ENCODE results near the gene CCDC6.
"Not testable (repeated sequence)": the region's sequence is repeated elsewhere in the genome, so short reads cannot be mapped to it uniquely, and the experiment has no call there.

The CCDC6 gene

DNA sequence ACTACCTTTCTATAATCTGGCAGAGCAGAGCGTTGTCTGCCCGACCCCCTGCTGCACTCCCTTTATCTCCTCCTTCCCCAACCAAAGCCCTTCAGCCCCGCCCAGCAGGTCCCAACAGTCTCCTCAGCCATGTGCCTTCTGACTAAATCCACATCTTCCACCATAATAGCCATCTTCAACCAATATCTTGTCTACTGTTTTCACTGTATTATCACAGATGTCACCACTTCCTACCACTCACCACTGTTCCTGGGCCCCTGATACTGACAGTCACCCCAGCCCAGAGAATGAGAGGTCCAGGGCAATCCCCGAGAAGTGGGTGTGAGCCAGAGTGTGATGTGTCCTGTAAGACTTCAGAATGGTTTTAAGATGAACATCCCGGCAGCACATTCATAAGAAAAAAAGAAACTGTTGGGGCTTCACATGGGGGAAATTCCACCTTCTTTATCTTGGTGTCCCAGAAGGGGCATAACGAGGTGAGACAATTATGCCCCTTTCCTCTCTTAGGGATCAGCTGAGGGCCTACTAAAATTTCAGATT, 25.3 kb downstream of the CCDC6 start:
- DNase-seq (ENCODE audit: low read depth), result no peak

DNA sequence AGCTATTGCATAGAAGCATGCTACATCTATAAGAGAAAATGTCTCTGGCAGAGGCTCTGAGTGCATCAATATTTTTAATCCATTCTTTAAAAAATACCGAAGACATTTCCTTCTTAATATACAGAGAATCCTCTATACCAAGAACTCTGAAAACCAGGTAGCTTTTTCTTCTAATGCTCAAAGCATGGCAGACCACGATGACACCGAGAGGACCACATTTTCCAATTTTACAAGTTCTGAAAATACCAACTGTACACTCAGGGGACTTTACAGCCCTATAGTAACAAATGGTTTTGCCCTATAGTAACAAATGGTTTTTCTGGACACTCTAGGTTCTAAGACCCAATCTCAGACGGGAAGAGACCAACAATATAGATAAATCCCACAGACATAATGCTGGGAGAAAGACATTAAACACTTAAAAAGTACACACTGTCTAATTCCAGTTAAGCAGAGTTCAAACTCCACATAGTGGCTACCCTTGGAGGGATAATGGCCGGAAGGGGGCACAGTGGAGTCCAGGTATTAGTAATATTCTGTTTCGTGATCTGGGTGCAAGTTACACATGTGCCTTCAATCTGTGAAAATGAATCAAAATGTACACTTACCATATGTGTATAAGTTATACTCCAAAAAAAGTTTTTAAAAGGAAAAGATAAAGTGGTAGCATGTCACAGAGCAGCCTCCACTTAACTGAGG, 26.2 kb downstream of the CCDC6 start:
- DNase-seq (ENCODE audit: low read depth), result no peak

DNA sequence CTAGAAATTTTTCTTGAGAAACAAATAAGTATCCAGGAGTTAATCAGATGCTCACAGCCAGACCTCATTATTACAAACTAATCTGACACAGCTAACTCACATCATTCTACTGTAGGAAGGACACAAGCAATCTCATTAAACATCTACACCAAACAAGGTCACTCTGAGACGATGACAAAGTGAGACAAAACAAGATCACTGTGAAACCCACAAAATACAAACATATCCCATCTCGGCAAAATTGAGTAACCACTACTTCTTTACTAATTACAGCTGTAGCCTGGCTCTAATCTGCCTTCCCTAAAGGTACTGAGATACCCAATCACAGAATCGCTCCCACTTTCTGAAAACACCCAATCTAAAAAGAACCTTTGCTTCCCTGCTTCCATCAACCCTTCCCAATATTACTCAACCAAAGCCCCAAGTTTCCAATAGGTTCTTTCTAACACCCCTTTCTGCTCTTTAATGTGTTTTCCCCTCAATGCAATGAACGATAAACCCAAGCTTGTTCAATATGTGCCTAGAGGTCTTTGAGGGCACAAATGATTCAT, 26.9 kb downstream of the CCDC6 start:
- no peak for DNase-seq (ENCODE audit: low read depth)

DNA sequence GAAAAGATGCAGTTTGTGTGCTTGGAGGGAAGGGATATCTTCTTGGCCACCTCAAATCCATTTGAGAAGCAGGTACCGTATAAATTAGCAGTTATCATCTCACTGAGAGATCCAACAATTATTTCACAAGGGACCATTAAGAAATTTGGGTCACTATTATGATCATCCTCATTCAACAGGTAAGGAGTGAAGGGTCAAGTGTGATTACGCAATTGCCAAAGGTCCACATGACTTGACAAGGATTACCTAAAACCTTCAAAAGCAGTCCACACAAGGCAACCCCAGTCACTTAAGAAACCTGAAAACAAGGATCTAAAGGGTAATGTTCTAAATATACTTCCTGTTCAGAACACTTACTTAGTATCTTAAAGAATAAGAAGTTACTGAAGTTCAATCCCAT, 27.4 kb downstream of the CCDC6 start:
- no peak for DNase-seq (ENCODE audit: low read depth)

DNA sequence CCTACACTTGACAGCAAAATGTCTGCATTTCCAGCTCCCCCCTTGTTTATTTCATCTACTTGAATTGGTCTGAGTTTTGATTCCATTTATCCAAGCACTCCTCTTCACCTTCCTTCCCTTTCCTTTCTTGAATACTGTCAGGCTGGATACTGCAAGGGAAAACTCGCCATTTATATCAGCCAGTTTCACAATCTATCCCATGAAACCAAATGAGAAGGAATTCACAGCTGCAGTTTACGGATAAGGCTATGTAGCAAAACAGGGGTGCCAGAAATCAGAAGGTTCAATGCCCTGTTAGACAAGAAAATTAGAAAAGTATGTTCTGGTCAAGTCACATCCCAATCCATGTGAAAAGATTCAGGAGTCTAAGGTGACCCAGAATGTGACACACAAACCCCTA, 28.1 kb downstream of the CCDC6 start:
- DNase-seq (ENCODE audit: low read depth), result no peak

DNA sequence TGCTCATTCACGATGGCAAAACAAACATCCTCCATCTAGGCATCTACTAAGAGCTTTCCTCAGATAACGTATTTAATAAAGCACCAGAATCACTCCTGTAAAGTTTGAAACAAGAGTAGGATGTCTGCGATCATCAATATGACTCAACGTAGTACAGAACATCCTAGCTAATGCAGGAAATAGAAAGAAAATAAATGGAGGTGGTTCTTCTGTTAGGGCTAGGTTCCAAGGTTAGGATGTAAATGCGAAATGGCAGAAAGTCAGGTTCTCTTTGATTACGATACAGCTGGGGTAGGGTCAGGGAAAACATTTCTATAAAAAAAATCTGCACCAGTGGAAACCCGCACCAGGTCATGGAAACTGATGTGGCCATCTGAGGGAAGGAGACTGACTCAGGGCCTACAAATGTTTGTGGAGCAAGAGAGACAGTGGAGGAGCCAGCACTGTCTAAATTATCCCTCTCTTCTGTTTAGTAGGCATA, 29.1 kb downstream of the CCDC6 start:
- peak; percentile 54 for DNase-seq (ENCODE audit: low read depth)

DNA sequence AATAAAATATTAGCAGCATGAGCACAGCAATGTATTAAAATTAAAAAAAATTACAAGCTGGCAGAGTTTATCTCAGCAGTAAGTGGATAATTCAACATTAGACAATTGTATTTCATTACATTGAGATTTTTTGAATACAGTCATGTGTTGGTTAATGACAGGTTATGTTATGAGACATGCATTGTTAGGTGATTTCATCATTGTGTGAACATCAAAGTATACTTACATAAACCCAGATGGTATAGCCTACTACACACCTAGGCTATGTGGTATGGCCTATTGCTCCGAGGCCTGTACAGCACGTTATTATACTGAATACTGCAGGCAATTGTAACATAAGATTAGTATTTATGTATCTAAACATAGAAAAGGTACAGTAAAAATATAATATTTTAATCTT, 29.7 kb downstream of the CCDC6 start:
- DNase-seq (ENCODE audit: low read depth), result peak; percentile 57

DNA sequence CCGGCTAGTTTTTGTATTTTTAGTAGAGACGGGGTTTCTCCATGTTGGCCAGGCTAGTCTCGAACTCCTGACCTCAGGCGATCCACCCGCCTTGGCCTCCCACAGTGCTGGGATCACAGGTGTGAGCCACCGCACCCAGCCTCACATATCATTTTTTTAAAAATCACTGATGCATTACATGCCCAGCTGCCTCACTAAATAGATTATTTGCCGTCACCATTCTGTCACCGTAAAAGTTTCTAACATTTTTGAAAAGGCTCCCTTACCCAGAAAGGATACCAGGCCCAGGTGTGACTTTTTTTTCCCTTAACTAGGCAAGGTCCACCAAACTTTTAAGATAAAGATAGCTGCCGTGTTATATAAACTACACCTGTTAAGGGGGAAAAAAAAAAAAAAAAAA, 30.1 kb downstream of the CCDC6 start:
- DNase-seq (ENCODE audit: low read depth), result not testable (repeated sequence)

DNA sequence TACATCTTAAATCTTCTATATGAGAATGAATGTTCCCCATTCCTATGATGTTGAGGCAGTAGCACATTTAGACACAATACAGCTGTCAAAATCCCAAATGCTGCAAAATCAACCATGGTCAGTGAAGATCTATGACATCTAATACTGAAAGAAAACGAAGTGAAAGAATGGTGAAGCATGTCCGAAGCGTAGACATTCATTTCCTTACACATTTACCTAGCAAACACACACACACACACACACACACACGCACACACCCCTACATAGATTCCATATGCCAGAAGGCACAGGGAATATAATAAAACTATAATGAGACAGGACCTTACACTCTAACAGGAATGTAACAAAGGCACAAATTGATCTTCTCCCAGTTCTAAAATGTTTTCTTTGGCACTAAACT, 32.5 kb downstream of the CCDC6 start:
- no peak for DNase-seq (ENCODE audit: low read depth)

DNA sequence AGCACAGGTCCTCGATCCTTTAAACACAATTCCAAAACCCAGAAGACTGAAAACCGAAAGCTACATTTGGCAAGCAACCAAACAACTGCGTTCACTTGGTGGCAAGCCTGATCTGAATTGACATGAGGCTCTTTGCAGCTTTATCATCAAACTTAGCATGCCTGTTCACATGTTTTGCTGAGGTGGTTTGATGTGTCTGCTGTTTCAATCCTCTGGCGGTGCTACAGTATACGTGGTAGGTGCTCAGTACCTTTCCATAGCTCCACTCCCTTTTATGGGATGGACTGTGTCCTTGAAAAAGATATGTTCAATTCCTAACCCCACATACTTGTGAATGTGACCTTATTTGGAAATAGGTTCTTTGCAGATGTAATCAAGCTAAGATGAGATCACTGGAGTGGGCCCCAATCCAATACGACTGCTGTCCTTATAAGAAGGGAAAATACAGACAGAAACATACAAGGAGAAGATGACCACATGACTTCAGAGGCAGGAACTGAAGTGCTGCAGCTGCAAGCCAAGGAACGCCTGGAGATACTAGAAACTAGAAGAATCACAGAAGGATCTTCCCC, 33.4 kb downstream of the CCDC6 start:
- peak; percentile 48 for DNase-seq (ENCODE audit: low read depth)

DNA sequence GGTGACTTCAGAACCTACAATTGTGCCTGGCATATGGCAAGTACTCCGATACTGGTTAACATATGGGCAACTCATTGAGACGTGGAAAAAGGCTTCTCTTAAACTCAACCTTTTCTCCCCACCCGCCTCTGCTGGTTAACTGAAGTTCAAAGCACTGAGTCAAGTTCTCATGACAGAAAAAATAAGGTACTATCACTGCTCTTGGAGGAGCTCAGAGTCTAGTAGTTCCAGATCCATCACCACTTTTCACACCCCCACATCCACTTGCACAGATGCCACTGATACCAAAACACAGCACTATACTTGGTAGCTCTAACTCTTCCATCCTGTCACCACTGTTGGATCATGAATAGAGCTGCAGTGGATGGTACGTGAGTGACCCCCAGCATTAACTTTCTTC, 36.2 kb downstream of the CCDC6 start:
- DNase-seq (ENCODE audit: low read depth), result no peak

DNA sequence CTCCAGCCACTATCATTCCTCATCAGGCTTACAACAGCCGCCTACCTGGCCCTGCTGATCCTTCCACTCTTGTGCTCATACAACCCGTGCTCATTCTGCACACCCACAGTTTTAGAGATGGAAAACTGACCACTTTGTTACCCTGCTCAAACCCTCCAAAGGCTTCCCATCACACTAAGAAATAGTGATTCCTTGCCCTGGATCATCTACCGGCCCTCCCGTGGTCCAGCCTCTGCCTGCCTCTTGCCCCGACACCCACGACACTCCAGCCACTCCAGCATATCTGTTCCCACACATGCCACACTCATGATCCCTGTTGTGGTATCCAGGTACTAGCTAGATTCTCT, 36.8 kb downstream of the CCDC6 start:
- DNase-seq (ENCODE audit: low read depth), result no peak

DNA sequence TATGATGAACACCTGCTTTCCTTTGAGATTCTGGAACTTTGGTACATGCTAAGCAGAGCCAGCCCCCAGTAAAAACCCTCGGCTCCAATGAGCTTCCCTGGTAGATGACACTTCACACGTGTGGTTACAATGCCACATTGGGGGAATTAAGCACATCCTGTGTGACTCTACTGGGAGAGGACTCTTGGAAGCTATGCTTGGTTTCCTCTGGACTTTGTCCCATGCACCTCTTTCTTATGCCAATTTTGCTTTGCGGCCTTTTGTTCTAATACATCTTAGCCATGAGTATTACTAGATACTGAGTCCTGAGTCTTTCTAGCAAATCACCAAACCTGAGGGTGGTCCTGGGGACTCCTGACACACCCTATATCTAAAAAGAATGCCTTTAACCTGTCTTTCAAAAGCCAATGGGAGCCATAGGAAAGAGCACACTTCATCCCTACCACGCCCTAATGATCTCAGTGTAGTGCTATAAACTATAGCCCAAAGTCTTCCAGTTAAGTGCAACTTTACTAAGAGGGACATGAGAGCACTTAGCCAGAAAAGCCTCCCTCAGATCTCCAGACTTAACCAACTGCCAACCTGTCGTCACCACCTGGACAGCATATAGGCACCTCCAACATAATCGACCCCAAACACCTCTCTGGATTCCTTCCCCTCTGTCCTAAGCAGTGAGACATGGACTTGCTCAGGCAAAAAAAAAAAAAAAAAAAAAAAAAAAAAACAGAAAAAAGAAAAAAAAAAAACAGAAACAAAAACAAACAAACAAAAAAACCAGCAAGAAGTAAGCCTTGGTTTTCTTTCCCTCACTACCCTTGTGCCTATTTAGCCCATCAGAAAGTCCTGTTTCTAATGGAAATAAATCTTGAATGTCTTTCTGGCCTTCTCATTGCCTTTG, 37.4 kb downstream of the CCDC6 start:
- no peak for DNase-seq (ENCODE audit: low read depth)

DNA sequence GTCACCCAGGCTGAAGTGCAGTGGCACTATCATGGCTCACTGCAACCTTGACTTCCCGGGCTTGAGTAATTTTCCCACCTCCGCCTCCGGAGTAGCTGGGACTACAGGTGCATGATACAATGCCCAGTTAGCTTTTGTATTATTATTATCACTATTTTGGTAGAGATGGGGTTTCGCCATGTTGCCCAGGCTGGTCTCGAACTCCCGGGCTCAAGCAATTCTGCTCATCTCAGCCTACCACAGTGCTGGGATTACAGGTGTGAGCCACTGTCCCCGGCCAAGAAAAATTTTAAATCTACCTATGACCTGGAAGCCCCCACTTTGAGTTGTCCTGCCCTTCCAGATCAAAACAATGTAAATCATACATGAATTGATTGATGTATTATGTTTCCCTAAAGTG, 38.8 kb downstream of the CCDC6 start:
- DNase-seq (ENCODE audit: low read depth), result no peak

DNA sequence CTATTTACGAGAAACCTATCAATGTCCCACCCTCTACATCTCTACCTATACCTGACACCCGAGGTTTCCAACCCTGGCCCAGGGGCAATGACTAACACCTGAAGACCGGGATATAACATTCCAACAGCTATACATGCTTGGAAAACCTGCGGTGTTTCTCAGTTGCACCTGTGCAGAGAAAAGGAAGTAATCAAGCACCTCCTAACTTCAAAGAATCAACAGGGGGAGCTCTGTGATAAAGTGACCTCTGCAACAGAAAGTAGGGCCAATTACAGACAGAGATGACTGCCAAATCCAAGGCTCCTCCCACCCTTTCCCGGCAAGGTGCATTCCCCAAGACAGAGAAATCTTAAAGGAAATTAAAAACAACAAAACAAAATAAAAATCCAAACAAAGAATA, 41.3 kb downstream of the CCDC6 start:
- peak; percentile 30 for DNase-seq (ENCODE audit: low read depth)

DNA sequence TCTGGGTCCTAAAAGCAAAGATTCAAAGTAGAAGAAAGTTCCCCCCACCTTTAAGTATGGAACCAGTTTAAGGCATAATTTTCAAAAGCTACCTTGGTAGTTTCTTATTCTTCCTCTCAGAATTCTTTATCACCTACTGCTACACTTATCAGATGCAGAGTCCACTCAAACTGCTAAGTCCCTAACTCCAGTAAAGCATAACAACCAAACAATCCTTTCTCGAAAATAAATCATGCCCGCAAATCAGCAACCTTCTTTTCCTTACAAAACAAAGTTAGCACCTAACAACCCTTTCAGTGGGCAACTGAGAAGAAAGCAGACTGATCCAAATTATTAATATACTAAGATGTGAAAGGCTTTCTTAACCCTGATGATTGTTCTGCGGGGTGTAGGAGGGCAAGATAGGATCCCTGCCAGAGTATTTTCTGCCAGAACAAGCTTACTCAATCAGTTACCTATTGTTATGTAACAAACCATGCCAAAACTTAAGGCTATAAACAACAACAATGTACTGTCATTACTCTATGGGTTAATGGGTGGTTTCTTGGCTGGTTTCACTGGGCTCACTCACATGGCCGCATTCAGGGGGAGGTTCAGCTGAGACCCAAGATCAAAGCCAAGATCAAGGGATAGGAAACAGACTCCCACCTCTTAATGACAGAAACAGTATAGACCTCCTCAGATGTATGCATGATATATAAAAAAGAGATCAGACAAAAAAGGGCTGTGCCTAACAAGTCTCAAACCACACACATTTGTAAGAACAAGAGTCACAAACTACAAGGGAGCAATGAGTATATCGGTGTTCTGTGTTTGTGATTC, 42.0 kb downstream of the CCDC6 start:
- DNase-seq (ENCODE audit: low read depth), result no peak

DNA sequence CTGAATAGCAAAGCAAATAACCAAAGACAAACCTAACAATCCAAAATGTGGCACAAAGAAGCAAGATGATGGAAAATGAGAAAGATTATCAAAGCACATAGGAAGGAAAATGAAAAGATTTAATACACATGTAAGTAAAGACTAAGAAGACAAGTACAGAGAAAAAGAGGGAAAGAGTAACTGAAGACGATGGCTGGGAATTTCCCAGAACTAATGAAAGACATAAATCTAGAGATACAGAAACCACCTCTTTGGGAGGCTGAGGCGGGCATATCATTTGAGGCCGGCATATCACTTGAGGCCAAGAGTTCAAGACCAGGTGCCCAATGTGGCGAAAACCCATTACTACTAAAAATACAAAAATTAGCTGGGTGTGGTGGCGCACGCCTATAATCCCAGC, 46.8 kb downstream of the CCDC6 start:
- DNase-seq (ENCODE audit: low read depth), result no peak

DNA sequence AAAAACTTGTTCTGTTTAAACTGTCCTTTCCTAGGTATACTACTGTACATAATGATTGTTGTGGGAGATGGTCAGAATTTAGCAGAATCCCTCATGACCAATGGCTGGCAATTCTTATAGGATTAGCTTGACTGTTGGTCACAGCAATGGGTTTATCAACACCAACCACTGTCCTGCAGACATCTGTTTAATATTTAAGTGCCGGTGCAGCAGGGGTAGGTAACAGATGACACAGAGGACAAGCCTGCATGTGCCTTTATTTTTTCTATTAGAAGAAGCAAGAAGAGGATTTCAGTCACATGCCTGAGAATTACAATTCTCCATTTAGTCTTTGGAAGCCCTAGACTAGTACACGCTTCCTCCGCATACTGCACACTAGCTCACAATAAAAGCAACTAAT, 48.4 kb downstream of the CCDC6 start:
- no peak for DNase-seq (ENCODE audit: low read depth)

DNA sequence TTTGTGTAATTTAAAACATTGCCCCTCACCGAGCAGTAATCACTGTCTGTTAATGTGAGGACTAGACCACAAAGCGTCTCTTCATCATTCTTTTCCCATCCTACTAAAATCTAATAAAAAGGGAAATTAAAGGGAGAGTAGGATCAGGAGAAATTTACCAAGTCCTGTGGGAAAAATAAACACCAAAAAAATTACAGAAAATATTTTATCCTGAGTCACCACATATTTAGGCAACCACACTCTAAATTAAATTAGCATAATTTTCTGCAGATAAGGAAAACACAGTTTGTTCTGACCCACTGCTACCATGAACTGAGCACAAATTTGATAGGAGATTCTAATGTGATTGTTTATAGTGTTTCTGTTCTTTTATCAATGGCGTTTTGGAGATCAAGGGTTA, 49.3 kb downstream of the CCDC6 start:
- DNase-seq (ENCODE audit: low read depth), result no peak

DNA sequence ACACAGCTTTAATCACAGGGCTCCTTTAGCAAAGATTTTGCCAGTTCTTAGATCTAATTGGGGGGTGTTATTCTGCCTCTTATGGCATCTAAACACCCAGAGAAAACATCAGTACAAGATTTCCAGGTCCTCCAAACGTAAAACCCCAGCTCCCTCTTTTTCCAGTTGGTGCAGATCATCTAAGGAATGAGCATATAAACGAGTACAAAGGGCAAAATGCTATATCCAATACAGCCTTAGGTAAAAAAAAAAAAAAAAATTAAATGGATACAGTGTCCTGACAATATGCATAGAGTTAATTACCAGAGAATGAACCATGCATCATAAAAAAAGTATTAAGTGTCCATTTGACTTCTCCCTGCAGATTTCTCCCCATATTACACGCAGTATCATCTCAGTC, 50.3 kb downstream of the CCDC6 start:
- no peak for DNase-seq (ENCODE audit: low read depth)

DNA sequence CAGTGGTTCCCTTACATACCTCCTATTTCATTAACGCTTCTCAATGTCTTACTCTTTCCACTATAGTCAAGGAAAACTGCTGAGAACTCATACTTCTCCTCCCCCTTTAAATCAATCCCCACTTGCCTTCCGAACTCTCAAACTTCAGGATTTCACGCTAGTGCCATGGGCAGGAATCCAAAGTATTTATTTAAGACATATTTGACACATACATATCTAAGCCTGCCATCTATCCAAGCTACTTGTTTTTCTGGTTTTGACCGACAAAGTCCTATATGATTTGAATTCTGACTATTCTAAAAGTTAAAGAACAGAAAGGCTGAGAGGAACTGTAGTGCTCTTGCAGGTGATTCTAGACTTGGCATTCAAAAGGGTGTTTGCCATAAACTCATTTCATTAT, 51.8 kb downstream of the CCDC6 start:
- DNase-seq (ENCODE audit: low read depth), result no peak

DNA sequence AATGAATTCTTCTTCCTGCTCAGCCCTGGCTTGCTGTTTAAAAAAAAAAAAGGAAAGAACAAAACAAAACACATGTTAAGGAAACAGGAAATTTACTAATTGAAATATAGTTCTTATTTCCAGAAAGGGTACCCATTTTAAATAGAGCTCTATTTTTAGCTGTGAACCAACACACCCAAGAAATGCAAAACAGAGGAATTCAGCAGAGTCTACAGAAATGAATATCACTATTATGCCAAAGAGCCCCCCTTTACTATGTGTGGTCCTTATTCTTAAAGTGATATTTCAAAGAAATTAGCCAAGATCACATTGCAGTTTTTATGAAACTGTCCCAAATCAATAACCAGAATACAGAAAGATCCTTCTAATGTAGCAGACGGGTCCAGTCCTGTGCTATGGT, 53.7 kb downstream of the CCDC6 start:
- no peak for DNase-seq (ENCODE audit: low read depth)

Measured in ELR (cell line).